Activated naive CD4-positive, alpha-beta T cell treated with anti-CD3 and anti-CD28 coated beads, Interleukin-2, amount 10 ng/mL, durations not matched to agents 7 days and 5 days (primary cell): ENCODE results near the gene DNMT3L.
"Not testable (repeated sequence)": the region's sequence is repeated elsewhere in the genome, so short reads cannot be mapped to it uniquely, and the experiment has no call there.

ENCODE experiments used
- CTCF ChIA-PET: fragments of 350-600 bp; sonication (Branson Sonifier 250); formaldehyde crosslinking; loops from one replicate; lab custom pipeline; 2021; ENCODE audit warnings: antibody characterized with exemption; lab: Charles Lee
- DNase-seq: peaks from one replicate; pipeline ENCODE4 v3.0.0-alpha.2; 2020
- H3K27ac Mint-ChIP-seq: one replicate; pipeline ENCODE4 v1.8.0; 2021; ENCODE audit warnings: mild to moderate bottlenecking, moderate library complexity, mixed read lengths
- H3K27me3 Mint-ChIP-seq: one replicate; pipeline ENCODE4 v1.8.0; 2021; ENCODE audit warnings: mild to moderate bottlenecking, mixed read lengths
- H3K36me3 Mint-ChIP-seq: one replicate; pipeline ENCODE4 v1.8.0; 2021; ENCODE audit warnings: mixed read lengths
- H3K4me1 Mint-ChIP-seq: one replicate; pipeline ENCODE4 v1.8.0; 2021; ENCODE audit warnings: mixed read lengths
- H3K4me3 Mint-ChIP-seq: one replicate; pipeline ENCODE4 v1.8.0; 2021; ENCODE audit warnings: mild to moderate bottlenecking, moderate library complexity, mixed read lengths
- H3K9me3 Mint-ChIP-seq: one replicate; pipeline ENCODE4 v1.8.0; 2021; ENCODE audit warnings: mixed read lengths

Gene DNMT3L

DNA sequence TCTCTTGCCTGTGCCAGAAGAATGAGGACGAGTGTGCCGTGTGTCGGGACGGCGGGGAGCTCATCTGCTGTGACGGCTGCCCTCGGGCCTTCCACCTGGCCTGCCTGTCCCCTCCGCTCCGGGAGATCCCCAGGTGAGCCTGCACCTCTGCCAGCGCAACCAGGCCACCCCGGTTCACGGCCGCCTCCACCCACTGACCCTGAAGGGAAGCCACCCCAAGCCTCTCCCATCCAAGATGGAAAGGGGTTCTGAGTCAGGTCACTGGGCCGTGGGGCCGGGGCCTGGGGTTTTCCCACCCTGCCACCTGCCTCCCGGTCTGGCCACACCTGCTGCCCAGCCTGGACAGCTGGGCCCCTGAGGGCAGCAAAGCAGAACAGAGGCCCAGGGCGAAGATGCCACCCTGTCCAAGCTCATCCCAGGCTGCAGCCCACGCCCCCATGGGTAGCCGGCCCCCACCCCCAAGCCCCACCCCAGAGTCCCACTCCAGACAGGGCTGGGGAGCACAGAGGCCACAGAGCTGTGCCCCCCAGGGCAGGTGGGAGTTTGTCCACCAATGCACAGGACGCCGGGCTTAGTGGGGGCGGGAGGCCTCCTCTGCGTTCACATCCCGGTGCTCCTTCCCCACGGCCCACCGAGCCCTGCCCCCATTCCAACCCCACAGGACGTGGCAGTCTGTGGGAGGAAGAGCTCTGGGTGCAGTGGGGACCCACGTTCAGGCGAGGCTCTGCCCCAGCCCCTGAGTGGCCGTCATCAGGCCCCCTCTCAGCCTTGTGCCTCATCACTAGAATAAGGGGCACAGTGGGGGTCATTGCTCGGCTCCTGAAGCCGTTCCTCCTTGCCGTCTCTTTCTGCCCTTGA is 29.6 kb upstream of the DNMT3L start:
- H3K4me1 Mint-ChIP-seq = peaks cover 9% of the 10 kb centered on the region
- DNase-seq = no peak
- H3K36me3 Mint-ChIP-seq = no peaks in the 10 kb centered on the region
- H3K27ac Mint-ChIP-seq = peak overlapping the region; percentile 49
- CTCF ChIA-PET = no interaction called here
- no peak overlapping the region for H3K4me3 Mint-ChIP-seq
- H3K27me3 Mint-ChIP-seq = peaks cover 51% of the 10 kb centered on the region
- no peaks in the 10 kb centered on the region for H3K9me3 Mint-ChIP-seq

DNA sequence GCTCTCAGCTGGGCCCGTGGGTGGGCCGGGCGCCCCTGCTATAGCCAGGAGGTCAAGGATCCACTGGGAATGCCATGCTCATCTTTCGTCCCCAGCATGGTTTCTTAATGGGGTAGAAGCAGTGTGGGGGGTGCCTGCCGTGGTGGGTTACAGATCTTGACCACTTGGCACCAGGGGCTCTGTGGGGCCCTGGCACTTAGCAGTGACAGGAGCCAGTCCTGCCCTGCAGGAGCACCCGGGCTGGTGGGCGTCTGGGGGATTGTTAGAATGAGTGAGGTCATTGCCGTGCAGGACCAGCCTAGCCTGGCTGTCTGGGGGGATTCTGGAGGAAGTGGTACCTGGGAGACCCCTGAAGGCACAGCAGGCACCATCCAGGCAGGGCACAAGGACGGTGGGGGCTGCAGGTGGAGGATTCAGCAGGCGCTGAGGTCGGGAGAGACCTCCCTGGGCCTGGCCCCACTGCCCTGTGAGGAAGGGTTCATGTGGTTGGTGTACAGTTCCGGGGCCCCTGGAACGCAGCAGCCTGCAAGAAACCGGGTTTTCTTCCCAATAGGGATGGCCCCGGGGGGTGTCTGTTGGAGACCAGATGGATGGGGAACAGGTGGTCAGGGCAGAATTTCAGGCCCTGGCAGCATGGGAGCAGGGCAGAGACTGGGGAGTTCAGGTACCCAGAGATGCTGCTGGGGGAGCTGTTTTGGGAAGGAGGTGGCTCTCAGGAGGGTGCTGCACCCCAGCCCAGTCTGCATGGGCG is 28.8 kb upstream of the DNMT3L start:
- Mint-ChIP-seq H3K9me3 (no peaks in the 10 kb centered on the region), H3K36me3 (no peaks in the 10 kb centered on the region), H3K4me1 (peaks cover 9% of the 10 kb centered on the region), H3K27ac (peak overlapping the region; percentile 45), H3K27me3 (peaks cover 57% of the 10 kb centered on the region), H3K4me3 (no peak overlapping the region)
- CTCF ChIA-PET = no interaction called here
- DNase-seq = no peak

DNA sequence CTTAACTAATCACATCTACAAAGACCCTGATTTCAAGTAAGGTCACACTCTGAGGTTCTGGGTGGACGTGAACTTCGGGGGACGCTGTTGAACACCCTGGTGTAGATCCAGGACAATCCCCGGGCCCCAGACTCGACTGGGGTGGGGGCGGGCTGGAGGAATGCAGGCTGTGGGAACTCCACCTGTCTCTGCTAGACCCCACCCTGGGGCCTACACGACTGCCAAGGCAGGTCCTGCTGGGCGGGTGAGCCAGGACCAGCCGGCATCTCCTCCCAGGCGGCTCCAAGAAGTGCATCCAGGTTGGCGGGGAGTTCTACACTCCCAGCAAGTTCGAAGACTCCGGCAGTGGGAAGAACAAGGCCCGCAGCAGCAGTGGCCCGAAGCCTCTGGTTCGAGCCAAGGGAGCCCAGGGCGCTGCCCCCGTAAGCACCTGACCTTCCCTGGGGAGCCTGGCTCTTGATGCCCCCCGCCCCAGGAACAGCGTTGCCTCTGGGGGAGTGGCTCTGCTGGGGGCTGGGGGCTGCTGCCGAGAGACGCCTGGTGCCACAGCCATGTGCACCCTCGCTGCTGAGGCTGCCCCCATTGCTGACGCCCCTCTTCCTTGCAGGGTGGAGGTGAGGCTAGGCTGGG is 27.8 kb upstream of the DNMT3L start:
- CTCF ChIA-PET = no interaction called here
- peaks cover 64% of the 10 kb centered on the region for H3K27me3 Mint-ChIP-seq
- H3K36me3 Mint-ChIP-seq = no peaks in the 10 kb centered on the region
- no peak for DNase-seq
- no peak overlapping the region for H3K4me3 Mint-ChIP-seq
- no peaks in the 10 kb centered on the region for H3K9me3 Mint-ChIP-seq
- H3K27ac Mint-ChIP-seq = no peak overlapping the region
- H3K4me1 Mint-ChIP-seq = peaks cover 4% of the 10 kb centered on the region

DNA sequence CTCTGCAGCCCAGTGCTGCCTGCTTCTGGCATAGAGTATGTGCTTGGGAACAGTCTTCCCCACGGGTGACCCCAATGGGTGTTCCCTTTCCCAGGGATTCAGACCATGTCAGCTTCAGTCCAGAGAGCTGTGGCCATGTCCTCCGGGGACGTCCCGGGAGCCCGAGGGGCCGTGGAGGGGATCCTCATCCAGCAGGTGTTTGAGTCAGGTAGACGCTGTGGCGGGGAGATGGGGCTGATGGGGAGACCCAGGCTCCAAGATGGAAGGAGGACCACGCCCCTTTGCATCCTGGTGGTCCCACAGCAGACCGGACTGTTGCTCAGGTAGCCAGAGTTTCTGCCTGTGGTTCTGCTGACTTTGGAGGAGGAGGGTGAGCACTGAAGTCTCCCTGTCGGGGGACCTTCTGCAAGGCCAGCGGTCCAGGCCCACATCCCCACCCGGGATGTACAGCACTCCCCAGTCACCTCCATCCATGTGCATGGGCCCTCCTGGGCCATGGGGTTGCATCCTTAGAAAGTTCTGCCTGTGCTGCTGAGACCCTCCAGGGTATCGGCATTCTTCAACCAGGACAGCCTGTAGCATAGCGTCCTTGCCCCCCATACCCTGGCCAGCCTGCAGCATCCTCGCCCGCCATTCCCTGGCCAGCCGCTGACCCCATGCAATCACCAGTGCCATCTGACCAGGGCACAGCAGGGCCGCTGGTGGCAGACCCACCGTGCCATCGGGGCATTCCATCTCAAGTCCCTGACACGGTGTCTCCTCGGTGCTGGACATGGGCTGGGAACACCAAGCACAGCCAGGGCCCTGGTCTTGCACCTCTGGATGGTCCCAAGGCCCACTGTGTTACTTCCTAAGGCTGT is 26.8 kb upstream of the DNMT3L start:
- CTCF ChIA-PET = no interaction called here
- H3K9me3 Mint-ChIP-seq = no peaks in the 10 kb centered on the region
- H3K36me3 Mint-ChIP-seq = no peaks in the 10 kb centered on the region
- H3K27me3 Mint-ChIP-seq = peaks cover 74% of the 10 kb centered on the region
- no peak overlapping the region for H3K27ac Mint-ChIP-seq
- no peak for DNase-seq
- peaks cover 2% of the 10 kb centered on the region for H3K4me1 Mint-ChIP-seq
- H3K4me3 Mint-ChIP-seq = no peak overlapping the region

DNA sequence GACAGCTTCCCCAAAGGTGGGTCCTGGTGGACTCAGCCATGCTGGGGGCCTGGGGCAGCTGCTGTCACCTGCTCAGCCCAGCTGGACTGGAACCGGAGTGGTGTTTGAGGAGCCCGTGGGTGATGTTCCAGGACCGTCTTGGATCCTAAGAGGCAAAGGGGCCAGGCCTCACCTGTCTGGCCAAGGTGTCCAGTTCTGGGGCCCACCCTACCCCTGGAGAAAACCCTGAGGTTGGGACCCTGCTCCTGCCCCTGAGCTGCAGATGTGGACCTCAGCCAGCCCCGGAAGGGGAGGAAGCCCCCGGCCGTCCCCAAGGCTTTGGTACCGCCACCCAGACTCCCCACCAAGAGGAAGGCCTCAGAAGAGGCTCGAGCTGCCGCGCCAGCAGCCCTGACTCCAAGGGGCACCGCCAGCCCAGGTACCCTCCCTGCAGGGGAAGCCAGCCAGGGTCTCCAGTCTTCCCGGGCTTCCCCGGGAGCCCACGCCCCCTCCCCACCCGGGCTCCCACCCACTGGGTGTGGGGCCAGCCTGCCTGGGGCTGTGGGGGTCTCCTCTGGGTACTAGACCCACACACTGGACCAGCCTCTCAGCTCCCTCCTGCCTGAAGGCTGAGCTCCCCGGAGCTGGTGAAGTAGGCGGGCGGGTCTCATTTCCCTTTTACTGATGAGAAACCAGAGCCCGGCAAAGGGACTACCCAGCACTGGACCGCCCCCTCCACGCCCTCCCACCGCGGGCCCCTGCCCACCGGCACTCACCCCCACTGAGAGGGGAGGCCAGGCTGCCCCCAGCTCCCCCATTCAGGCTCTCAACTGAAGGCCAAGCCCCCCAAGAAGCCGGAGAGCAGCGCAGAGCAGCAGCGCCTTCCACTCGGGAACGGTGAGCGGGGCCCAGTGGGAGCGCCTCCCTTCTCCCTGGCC is 25.3 kb upstream of the DNMT3L start:
- DNase-seq = no peak
- H3K27ac Mint-ChIP-seq = no peak overlapping the region
- peaks cover 82% of the 10 kb centered on the region for H3K27me3 Mint-ChIP-seq
- H3K4me1 Mint-ChIP-seq = no peaks in the 10 kb centered on the region
- CTCF ChIA-PET = interaction anchor here (0.6 to 1.2 kb wide), 3 partner anchors 10 to 11 kb away, joined by 3 read pairs; no protein-coding TSS in a partner anchor
- H3K4me3 Mint-ChIP-seq = no peak overlapping the region
- H3K36me3 Mint-ChIP-seq = no peaks in the 10 kb centered on the region
- H3K9me3 Mint-ChIP-seq = no peaks in the 10 kb centered on the region

DNA sequence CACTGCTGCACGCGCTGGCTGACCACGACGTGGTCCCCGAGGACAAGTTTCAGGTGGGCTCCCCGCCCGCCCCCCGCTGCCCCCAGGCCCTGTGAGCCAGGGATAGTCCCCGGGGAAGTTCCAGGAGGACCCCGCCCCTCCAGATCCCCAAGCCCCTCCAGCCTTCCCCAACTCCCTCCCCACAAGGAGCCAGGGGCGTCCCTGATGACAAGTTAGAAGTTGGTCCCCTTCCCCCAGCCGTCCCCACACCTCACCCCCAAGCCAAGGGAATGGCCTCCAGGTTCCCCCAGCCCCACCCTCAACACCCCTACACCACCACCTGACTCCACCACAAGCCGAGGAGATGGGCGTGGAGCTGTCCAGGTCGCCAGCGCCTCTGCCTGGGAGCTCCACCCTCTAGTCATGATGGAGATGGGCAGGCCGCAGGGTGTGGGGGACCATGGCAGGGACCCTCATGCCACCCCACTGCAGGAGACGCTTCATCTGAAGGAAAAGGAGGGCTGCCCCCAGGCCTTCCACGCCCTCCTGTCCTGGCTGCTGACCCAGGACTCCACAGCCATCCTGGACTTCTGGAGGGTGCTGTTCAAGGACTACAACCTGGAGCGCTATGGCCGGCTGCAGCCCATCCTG is 24.5 kb upstream of the DNMT3L start:
- Mint-ChIP-seq H3K9me3 (no peaks in the 10 kb centered on the region), H3K27ac (no peak overlapping the region), H3K36me3 (no peaks in the 10 kb centered on the region), H3K4me3 (no peak overlapping the region), H3K27me3 (peaks cover 78% of the 10 kb centered on the region), H3K4me1 (no peaks in the 10 kb centered on the region)
- no peak for DNase-seq
- CTCF ChIA-PET = interaction anchor here (1.2 kb wide), 1 partner anchor 10 kb away, joined by 3 read pairs; no protein-coding TSS in a partner anchor

DNA sequence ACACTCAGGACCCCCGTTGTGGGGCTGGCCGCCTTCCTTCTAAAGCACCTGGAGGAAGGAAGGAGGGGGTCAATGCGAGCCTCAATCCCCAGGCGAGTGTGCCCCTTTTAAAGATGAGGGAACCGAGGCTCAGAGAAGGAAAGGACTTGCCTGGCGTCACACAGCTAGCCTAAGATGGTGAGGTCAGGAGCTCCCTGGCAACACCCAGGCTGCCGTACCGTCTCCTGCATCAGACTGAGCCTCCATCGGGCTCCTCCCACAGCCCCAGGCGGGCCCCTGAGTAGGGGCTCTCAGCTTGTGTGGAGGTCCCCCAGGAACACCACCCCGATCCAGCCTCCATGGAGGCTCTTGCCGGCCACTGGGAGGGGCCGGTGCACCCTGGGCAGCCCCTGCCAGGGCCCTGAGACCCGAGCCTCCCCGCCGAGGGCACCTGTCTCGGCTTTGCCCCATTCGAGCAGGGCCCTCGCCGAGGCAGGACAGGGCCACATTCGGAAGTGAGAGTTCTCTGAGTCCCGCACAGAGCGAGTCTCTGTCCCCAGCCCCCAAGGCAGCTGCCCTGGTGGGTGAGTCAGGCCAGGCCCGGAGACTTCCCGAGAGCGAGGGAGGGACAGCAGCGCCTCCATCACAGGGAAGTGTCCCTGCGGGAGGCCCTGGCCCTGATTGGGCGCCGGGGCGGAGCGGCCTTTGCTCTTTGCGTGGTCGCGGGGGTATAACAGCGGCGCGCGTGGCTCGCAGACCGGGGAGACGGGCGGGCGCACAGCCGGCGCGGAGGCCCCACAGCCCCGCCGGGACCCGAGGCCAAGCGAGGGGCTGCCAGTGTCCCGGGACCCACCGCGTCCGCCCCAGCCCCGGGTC is 23.7 kb upstream of the DNMT3L start, which contains the start of gene AIRE:
AIRE (plus strand) TSS at position 739 of the 855 bp plus-strand sequence. CDS start 131 bp downstream, outside the sequence.
- Mint-ChIP-seq H3K36me3 (no peaks in the 10 kb centered on the region), H3K4me3 (no peak within 1 kb of the TSS), H3K27me3 (peaks cover 71% of the 10 kb centered on the region), H3K4me1 (no peaks in the 10 kb centered on the region), H3K9me3 (no peaks in the 10 kb centered on the region), H3K27ac (no peak within 1 kb of the TSS)
- CTCF ChIA-PET = no interaction called here
- no peak for DNase-seq

DNA sequence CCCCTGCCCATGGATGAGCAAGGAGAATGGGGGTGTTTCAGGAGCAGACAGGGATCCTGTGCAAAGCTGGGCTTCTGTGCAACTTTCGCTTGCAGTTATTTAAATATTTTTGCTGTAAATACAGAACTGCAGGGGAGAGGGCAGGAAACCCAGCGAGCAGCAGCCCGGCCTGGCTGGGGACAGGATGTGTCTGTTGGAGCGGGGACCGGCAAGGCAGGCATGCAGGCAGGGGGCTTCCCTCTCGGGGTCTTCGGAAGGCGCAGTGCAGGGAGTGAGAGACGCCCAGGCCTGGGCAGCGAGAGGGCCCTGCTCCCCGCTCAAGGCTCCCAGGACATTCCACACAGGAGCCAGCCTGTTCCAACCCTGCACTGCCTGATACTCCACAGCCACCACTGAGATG is 22.3 kb upstream of the DNMT3L start:
- no peak overlapping the region for H3K4me3 Mint-ChIP-seq
- CTCF ChIA-PET = no interaction called here
- peaks cover 59% of the 10 kb centered on the region for H3K27me3 Mint-ChIP-seq

DNA sequence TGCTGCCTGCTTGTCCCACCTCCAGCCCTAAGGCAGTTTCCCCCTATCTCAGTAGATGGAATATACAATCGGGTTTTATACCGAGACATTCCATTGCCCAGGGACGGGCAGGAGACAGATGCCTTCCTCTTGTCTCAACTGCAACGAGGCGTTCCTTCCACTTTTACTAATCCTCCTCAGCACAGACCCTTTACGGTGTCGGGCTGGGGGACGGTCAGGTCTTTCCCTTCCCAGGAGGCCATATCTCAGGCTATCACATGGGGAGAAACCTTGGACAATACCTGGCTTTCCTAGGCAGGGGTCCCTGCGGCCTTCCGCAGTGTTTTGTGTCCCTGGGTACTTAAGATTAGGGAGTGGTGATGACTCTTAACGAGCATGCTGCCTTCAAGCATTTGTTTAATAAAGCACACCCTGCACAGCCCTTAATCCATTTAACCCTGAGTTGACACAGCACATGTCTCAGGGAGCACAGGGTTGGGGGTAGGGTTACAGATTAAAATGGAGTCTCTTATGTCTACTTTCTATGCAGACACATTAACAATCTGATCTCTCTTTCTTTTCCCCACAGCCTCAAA is 21.6 kb upstream of the DNMT3L start:
- H3K27me3 Mint-ChIP-seq = peaks cover 53% of the 10 kb centered on the region
- H3K4me3 Mint-ChIP-seq, H3K27ac Mint-ChIP-seq, DNase-seq, H3K4me1 Mint-ChIP-seq, CTCF ChIA-PET, H3K36me3 Mint-ChIP-seq, H3K9me3 Mint-ChIP-seq: not testable (repeated sequence)

More for the DNA sequence above, 22.3 kb upstream of the DNMT3L start:
- H3K4me1 Mint-ChIP-seq = no peaks in the 10 kb centered on the region
- no peak for DNase-seq
- no peaks in the 10 kb centered on the region for H3K36me3 Mint-ChIP-seq
- no peak overlapping the region for H3K27ac Mint-ChIP-seq
- H3K9me3 Mint-ChIP-seq = no peaks in the 10 kb centered on the region

DNA sequence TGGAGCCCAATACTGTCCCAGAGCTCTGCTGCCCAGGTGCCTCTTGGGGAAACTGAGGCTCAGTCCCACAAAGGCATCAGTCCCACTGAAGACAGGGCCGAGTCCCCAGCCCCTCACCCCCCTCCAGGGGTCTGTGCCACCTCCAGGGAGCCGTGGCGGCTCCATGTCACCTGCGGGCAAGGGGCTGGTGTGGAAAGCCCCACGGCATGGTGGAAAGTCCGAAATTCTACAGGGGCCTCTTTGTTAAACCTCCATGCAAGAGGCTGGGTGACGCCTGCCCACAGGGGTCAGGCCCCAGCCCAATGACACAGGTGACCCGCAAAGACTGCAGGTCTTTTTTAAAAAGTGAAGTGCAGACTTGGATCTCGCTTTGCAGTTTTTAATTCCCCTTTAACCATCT is 20.7 kb upstream of the DNMT3L start:
- CTCF ChIA-PET = no interaction called here
- H3K36me3 Mint-ChIP-seq = no peaks in the 10 kb centered on the region

DNA sequence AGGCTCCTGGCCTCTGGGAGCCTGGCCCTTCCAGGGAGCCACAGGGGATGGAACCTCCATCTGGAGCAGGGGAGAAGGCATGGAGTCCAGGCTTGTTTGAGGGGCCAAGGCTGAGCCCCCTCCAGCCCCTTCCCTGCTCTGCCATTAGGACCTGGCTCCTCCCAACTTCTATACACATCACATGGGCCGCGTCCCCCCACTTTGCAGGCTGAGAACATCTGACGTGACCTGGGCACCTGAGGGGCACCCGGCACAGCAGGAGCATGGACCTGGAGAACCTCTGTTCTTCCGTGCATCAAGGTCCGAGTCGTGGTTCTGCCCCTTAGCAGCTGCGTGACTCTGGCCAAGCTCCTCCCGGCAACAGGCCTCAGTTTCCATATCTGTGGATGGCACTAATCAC is 20.1 kb upstream of the DNMT3L start:
- Mint-ChIP-seq H3K36me3 (no peaks in the 10 kb centered on the region), H3K27me3 (peaks cover 54% of the 10 kb centered on the region), H3K27ac (no peak overlapping the region), H3K4me3 (no peak overlapping the region), H3K4me1 (no peaks in the 10 kb centered on the region), H3K9me3 (no peaks in the 10 kb centered on the region)
- CTCF ChIA-PET = no interaction called here
- DNase-seq = no peak

More for the DNA sequence above, 20.7 kb upstream of the DNMT3L start:
- no peaks in the 10 kb centered on the region for H3K9me3 Mint-ChIP-seq
- no peak overlapping the region for H3K4me3 Mint-ChIP-seq
- H3K27me3 Mint-ChIP-seq = peaks cover 52% of the 10 kb centered on the region
- DNase-seq = no peak
- H3K27ac Mint-ChIP-seq = no peak overlapping the region
- no peaks in the 10 kb centered on the region for H3K4me1 Mint-ChIP-seq
